ENCODE measurements around the gene ATP6V1G2. TPM values are rescaled to one million over a fixed set of nuclear protein-coding genes. Genes with fewer than 3 reads are reported as not detected.
"Not testable (repeated sequence)": the region's sequence is repeated elsewhere in the genome, so short reads cannot be mapped to it uniquely, and the experiment has no call there.

ATP6V1G2 gene
- polyA plus RNA-seq (56.7 and 76.7 TPM in 2 replicates), polyA minus RNA-seq (41.6 and 46.1 TPM in 2 replicates)

DNA sequence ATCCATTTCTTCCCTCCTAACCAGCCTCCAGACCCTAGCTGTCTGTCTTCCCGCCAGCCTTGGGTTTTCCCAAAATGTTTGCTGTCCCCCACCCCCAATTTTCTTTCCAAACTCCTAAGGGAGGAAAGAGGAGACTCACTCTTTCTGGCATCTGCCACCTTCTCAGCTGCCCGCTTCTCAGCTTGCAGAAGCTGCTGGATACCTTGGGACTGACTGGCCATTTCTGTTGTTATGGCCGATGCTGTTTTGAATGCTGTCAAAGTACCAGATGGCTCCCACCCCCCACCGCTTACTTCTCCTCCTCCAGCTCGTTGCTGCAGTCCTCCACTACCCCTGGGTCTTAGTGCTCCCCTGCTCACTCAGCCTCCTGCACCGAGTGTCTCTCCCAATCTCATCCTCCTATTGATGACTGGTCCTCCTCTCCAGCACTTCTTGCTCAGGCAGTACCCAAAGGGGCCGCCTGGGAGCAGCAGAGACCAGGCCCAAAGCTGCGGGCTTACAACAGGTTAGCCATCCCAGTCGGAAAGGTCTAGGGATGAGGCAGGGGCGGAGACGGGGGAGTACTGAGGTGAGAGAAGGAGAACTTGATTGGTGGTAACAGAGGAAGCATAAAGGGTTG lies at the start of gene ATP6V1G2:
Gene ATP6V1G2, minus strand, starts transcription at position 270 of the 619 bp plus-strand sequence. Its CDS starts 49 bp downstream, at position 221.
- Histone ChIP-seq H2AFZ (ENCODE audit: low read depth, low read length) (peak within 1 kb of the TSS; percentile 53), H3K36me3 (ENCODE audit: insufficient read depth, low read length) (peaks cover 7% of the 10 kb centered on the region), H3F3A (ENCODE audit: insufficient read depth, low read length, poor library complexity, severe bottlenecking) (no peaks in the 10 kb centered on the region), H3K79me2 (replicated peaks; ENCODE audit: insufficient read depth, low read length) (peaks cover 50% of the 10 kb centered on the region), H3K4me2 (ENCODE audit: low read length) (peak within 1 kb of the TSS; percentile 74), H4K20me1 (ENCODE audit: insufficient read depth) (no peaks in the 10 kb centered on the region), H3K9me3 (ENCODE audit: low read length) (no peaks in the 10 kb centered on the region), H3K9me2 (ENCODE audit: insufficient read depth, low read length) (no peaks in the 10 kb centered on the region), H3K9ac (ENCODE audit: low read length) (peak within 1 kb of the TSS; percentile 80), H3K27me3 (ENCODE audit: insufficient read depth, low read depth, low read length) (no peaks in the 10 kb centered on the region), H3K4me3 (ENCODE audit: low read length) (peak within 1 kb of the TSS; percentile 69), H3K27ac (ENCODE audit: low read length) (peak within 1 kb of the TSS; percentile 93)
- no peak for TF ChIP-seq EZH2 (IDR thresholded peaks at IDR 0.05; ENCODE audit: borderline replicate concordance, insufficient read depth, low read length, poor library complexity, severe bottlenecking)
- TF ChIP-seq, protein P1, sequence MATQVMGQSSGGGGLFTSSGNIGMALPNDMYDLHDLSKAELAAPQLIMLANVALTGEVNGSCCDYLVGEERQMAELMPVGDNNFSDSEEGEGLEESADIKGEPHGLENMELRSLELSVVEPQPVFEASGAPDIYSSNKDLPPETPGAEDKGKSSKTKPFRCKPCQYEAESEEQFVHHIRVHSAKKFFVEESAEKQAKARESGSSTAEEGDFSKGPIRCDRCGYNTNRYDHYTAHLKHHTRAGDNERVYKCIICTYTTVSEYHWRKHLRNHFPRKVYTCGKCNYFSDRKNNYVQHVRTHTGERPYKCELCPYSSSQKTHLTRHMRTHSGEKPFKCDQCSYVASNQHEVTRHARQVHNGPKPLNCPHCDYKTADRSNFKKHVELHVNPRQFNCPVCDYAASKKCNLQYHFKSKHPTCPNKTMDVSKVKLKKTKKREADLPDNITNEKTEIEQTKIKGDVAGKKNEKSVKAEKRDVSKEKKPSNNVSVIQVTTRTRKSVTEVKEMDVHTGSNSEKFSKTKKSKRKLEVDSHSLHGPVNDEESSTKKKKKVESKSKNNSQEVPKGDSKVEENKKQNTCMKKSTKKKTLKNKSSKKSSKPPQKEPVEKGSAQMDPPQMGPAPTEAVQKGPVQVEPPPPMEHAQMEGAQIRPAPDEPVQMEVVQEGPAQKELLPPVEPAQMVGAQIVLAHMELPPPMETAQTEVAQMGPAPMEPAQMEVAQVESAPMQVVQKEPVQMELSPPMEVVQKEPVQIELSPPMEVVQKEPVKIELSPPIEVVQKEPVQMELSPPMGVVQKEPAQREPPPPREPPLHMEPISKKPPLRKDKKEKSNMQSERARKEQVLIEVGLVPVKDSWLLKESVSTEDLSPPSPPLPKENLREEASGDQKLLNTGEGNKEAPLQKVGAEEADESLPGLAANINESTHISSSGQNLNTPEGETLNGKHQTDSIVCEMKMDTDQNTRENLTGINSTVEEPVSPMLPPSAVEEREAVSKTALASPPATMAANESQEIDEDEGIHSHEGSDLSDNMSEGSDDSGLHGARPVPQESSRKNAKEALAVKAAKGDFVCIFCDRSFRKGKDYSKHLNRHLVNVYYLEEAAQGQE (IDR thresholded peaks at IDR 0.05; ENCODE audit: borderline replicate concordance): no peak
- TF ChIP-seq SMC3 (conservative IDR thresholded peaks at IDR 0.05; ENCODE audit: poor library complexity): peak; percentile 94
- TF ChIP-seq TAF1 (IDR thresholded peaks at IDR 0.05; ENCODE audit: low read depth): peak; percentile 44
- peak; percentile 77 for TF ChIP-seq POLR2AphosphoS5 (IDR thresholded peaks at IDR 0.05)
- TF ChIP-seq MXI1 (conservative IDR thresholded peaks at IDR 0.05; ENCODE audit: poor library complexity, severe bottlenecking): peak; percentile 79
- TF ChIP-seq, protein P2, sequence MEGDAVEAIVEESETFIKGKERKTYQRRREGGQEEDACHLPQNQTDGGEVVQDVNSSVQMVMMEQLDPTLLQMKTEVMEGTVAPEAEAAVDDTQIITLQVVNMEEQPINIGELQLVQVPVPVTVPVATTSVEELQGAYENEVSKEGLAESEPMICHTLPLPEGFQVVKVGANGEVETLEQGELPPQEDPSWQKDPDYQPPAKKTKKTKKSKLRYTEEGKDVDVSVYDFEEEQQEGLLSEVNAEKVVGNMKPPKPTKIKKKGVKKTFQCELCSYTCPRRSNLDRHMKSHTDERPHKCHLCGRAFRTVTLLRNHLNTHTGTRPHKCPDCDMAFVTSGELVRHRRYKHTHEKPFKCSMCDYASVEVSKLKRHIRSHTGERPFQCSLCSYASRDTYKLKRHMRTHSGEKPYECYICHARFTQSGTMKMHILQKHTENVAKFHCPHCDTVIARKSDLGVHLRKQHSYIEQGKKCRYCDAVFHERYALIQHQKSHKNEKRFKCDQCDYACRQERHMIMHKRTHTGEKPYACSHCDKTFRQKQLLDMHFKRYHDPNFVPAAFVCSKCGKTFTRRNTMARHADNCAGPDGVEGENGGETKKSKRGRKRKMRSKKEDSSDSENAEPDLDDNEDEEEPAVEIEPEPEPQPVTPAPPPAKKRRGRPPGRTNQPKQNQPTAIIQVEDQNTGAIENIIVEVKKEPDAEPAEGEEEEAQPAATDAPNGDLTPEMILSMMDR (IDR thresholded peaks at IDR 0.05; ENCODE audit: poor library complexity, severe bottlenecking): peak; percentile 100
- TF ChIP-seq EP300 (conservative IDR thresholded peaks at IDR 0.05; ENCODE audit: poor library complexity, severe bottlenecking): peak; percentile 66
- peak; percentile 100 for TF ChIP-seq RAD21 (conservative IDR thresholded peaks at IDR 0.05)

DNA sequence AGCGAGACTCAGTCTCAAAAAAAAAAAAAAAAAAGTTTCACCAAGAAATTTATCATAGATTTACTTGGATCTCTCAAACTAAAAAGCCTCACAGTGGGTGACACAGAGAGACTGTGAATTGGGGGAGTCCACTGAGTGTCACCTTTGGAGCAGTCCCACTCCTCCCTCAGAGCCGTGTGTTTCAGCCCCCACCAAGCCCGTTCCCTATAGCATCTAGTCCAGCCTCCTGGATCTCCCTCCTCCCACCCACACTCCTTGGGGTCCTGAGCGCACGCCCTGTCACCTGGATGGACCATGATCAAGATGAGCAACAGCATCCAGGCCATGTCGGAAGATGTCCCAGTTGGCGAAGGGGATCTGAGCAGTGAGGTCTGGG lies 46.0 kb upstream of the ATP6V1G2 start:
- H3K4me3 ChIP-seq (ENCODE audit: low read length): no peak overlapping the region
- no peaks in the 10 kb centered on the region for H3K36me3 ChIP-seq (ENCODE audit: insufficient read depth, low read length)
- no peak for TF ChIP-seq EZH2 (IDR thresholded peaks at IDR 0.05; ENCODE audit: borderline replicate concordance, insufficient read depth, low read length, poor library complexity, severe bottlenecking)
- TF ChIP-seq, protein P2 (IDR thresholded peaks at IDR 0.05; ENCODE audit: poor library complexity, severe bottlenecking): no peak
- TF ChIP-seq, protein P1 (IDR thresholded peaks at IDR 0.05; ENCODE audit: borderline replicate concordance): no peak
- no peak for TF ChIP-seq TAF1 (IDR thresholded peaks at IDR 0.05; ENCODE audit: low read depth)
- TF ChIP-seq SMC3 (conservative IDR thresholded peaks at IDR 0.05; ENCODE audit: poor library complexity): no peak
- TF ChIP-seq MXI1 (conservative IDR thresholded peaks at IDR 0.05; ENCODE audit: poor library complexity, severe bottlenecking): no peak
- no peak for TF ChIP-seq EP300 (conservative IDR thresholded peaks at IDR 0.05; ENCODE audit: poor library complexity, severe bottlenecking)
- TF ChIP-seq POLR2AphosphoS5 (IDR thresholded peaks at IDR 0.05): no peak
- TF ChIP-seq RAD21 (conservative IDR thresholded peaks at IDR 0.05): no peak
- H3K27me3 ChIP-seq (ENCODE audit: insufficient read depth, low read depth, low read length): no peaks in the 10 kb centered on the region
- no peak overlapping the region for H3K27ac ChIP-seq (ENCODE audit: low read length)
- no peak overlapping the region for H3K4me2 ChIP-seq (ENCODE audit: low read length)
- no peaks in the 10 kb centered on the region for H3F3A ChIP-seq (ENCODE audit: insufficient read depth, low read length, poor library complexity, severe bottlenecking)
- H2AFZ ChIP-seq (ENCODE audit: low read depth, low read length): no peak overlapping the region
- no peak overlapping the region for H3K9ac ChIP-seq (ENCODE audit: low read length)
- no peaks in the 10 kb centered on the region for H3K9me2 ChIP-seq (ENCODE audit: insufficient read depth, low read length)
- H3K79me2 ChIP-seq (replicated peaks; ENCODE audit: insufficient read depth, low read length): no peaks in the 10 kb centered on the region
- H4K20me1 ChIP-seq (ENCODE audit: insufficient read depth): no peaks in the 10 kb centered on the region
- H3K9me3 ChIP-seq (ENCODE audit: low read length): no peaks in the 10 kb centered on the region

DNA sequence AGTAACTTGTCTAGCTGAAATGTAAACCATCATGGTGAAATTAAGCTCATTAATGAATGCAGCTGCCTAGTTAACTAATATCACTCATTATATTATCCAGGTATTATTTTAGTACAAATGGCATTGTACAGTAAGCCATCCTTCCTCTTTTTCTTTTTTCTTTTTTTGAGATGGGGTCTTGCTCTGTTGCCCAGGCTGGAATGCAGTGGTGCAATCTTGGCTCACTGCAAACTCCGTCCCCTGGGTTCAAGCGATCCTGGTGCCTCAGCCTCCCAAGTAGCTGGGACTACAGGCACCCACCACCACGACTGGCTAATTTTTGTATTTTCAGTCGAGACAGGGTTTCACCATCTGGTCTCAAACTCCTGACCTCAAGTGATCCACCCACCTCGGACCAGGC lies 44.3 kb upstream of the ATP6V1G2 start:
- H2AFZ ChIP-seq (ENCODE audit: low read depth, low read length); H3K4me2 ChIP-seq (ENCODE audit: low read length); H3F3A ChIP-seq (ENCODE audit: insufficient read depth, low read length, poor library complexity, severe bottlenecking); H3K9ac ChIP-seq (ENCODE audit: low read length); H4K20me1 ChIP-seq (ENCODE audit: insufficient read depth); H3K36me3 ChIP-seq (ENCODE audit: insufficient read depth, low read length); H3K27me3 ChIP-seq (ENCODE audit: insufficient read depth, low read depth, low read length); H3K4me3 ChIP-seq (ENCODE audit: low read length); H3K27ac ChIP-seq (ENCODE audit: low read length); H3K9me2 ChIP-seq (ENCODE audit: insufficient read depth, low read length); H3K9me3 ChIP-seq (ENCODE audit: low read length); H3K79me2 ChIP-seq (replicated peaks; ENCODE audit: insufficient read depth, low read length): not testable (repeated sequence)

Measured in neural cell (in vitro differentiated cells).